IgD-negative memory B cell (primary cell): ENCODE measurements around the gene IL22RA2. TPM values are rescaled to one million over a fixed set of nuclear protein-coding genes. Genes with fewer than 3 reads are reported as not detected.
A peak's percentile ranks its signal among the peaks of the same experiment; 100 is the strongest.

Source experiments
- H3K27ac Mint-ChIP-seq, 3 donors: one replicate each; pipeline ENCODE4 v1.8.0; 2020 to 2022; ENCODE audit warnings: mild to moderate bottlenecking in 3 of 3, mixed read lengths in 3 of 3, moderate library complexity in 1 of 3
- H3K27me3 Mint-ChIP-seq: one replicate; pipeline ENCODE4 v1.8.0; 2021; ENCODE audit warnings: mixed read lengths
- H3K36me3 Mint-ChIP-seq: one replicate; pipeline ENCODE4 v1.8.0; 2020; ENCODE audit warnings: mild to moderate bottlenecking, mixed read lengths
- H3K4me1 Mint-ChIP-seq, 3 donors: one replicate each; pipeline ENCODE4 v1.8.0; 2020 to 2022; ENCODE audit warnings: mixed read lengths in 3 of 3, mild to moderate bottlenecking in 1 of 3
- H3K4me3 Mint-ChIP-seq, 4 donors: one replicate each; pipeline ENCODE4 v1.8.0; 2020 to 2022; ENCODE audit warnings: mild to moderate bottlenecking in 4 of 4, mixed read lengths in 4 of 4, moderate library complexity in 3 of 4
- H3K9me3 Mint-ChIP-seq, 3 donors: one replicate each; pipeline ENCODE4 v1.8.0; 2020 to 2021; ENCODE audit warnings: mixed read lengths in 3 of 3, mild to moderate bottlenecking in 1 of 3
- polyA plus RNA-seq: library from polyadenylated mRNA; unstranded; fragments of 300-500 nt; fragmentation: Illumina TruSeq; gene quantifications from one replicate; pipeline ENCODE4 v1.2.3, GENCODE V29; 2021

Gene IL22RA2
- polyA plus RNA-seq, 1 donor from 2014 or later: not detected

GRCh38 chr6:137166247-137167098 lies 7.0 kb downstream of the IL22RA2 start:
- H3K36me3 Mint-ChIP-seq: peaks cover 1% of the 10 kb centered on the region
- peaks cover 34 to 40% (median 38%) of the 10 kb centered on the region in 3 donors for H3K4me1 Mint-ChIP-seq
- H3K27ac Mint-ChIP-seq: peak overlapping the region in 2 of 3 donors; percentile 6 to 91
- H3K27me3 Mint-ChIP-seq: peaks cover 2% of the 10 kb centered on the region
- peaks cover 0 to 10% (median 4%) of the 10 kb centered on the region in 3 donors for H3K9me3 Mint-ChIP-seq
- H3K4me3 Mint-ChIP-seq: peak overlapping the region in 2 of 4 donors; percentile 14 to 67

GRCh38 chr6:137165375-137166246 lies 7.8 kb downstream of the IL22RA2 start:
- peaks cover 2% of the 10 kb centered on the region for H3K27me3 Mint-ChIP-seq
- peaks cover 0 to 10% (median 4%) of the 10 kb centered on the region in 3 donors for H3K9me3 Mint-ChIP-seq
- H3K4me3 Mint-ChIP-seq: peak overlapping the region in 3 of 4 donors; percentile 23 to 80 (median 67)
- H3K4me1 Mint-ChIP-seq: peaks cover 27 to 35% (median 32%) of the 10 kb centered on the region in 3 donors
- H3K36me3 Mint-ChIP-seq: peaks cover 1% of the 10 kb centered on the region
- peak overlapping the region in 2 of 3 donors; percentile 3 to 6 for H3K27ac Mint-ChIP-seq

- no peak overlapping the region for H3K4me3 Mint-ChIP-seq
Observed at GRCh38 chr6:137163732-137164318, 9.6 kb downstream of the IL22RA2 start.

GRCh38 chr6:137162692-137163306 lies 10.6 kb downstream of the IL22RA2 start:
- Mint-ChIP-seq H3K4me1 (peaks cover 22 to 33% (median 23%) of the 10 kb centered on the region in 3 donors), H3K27ac (no peak overlapping the region), H3K27me3 (peaks cover 2% of the 10 kb centered on the region), H3K9me3 (peaks cover 0 to 5% (median 4%) of the 10 kb centered on the region in 3 donors), H3K4me3 (no peak overlapping the region), H3K36me3 (no peaks in the 10 kb centered on the region)

More at GRCh38 chr6:137163732-137164318, 9.6 kb downstream of the IL22RA2 start:
- Mint-ChIP-seq H3K27ac (no peak overlapping the region), H3K27me3 (peaks cover 2% of the 10 kb centered on the region), H3K36me3 (no peaks in the 10 kb centered on the region), H3K9me3 (peaks cover 0 to 5% (median 4%) of the 10 kb centered on the region in 3 donors), H3K4me1 (peaks cover 22 to 33% (median 23%) of the 10 kb centered on the region in 3 donors)

GRCh38 chr6:137161949-137162348 lies 11.5 kb downstream of the IL22RA2 start:
- peaks cover 19 to 28% (median 23%) of the 10 kb centered on the region in 3 donors for H3K4me1 Mint-ChIP-seq
- H3K27me3 Mint-ChIP-seq: peaks cover 2% of the 10 kb centered on the region
- peaks cover 0 to 5% (median 4%) of the 10 kb centered on the region in 3 donors for H3K9me3 Mint-ChIP-seq
- H3K4me3 Mint-ChIP-seq: no peak overlapping the region
- H3K36me3 Mint-ChIP-seq: no peaks in the 10 kb centered on the region
- no peak overlapping the region for H3K27ac Mint-ChIP-seq

- H3K27me3 Mint-ChIP-seq: peaks cover 2% of the 10 kb centered on the region
- H3K4me3 Mint-ChIP-seq: no peak overlapping the region
- no peaks in the 10 kb centered on the region for H3K36me3 Mint-ChIP-seq
- H3K27ac Mint-ChIP-seq: no peak overlapping the region
- H3K4me1 Mint-ChIP-seq: peaks cover 20 to 26% (median 20%) of the 10 kb centered on the region in 3 donors
- peaks cover 0 to 5% (median 4%) of the 10 kb centered on the region in 3 donors for H3K9me3 Mint-ChIP-seq
Observed at GRCh38 chr6:137160763-137161162, 12.7 kb downstream of the IL22RA2 start.

- H3K27me3 Mint-ChIP-seq: no peaks in the 10 kb centered on the region
- peaks cover 15 to 22% (median 16%) of the 10 kb centered on the region in 3 donors for H3K4me1 Mint-ChIP-seq
- peaks cover 0 to 5% (median 4%) of the 10 kb centered on the region in 3 donors for H3K9me3 Mint-ChIP-seq
- H3K36me3 Mint-ChIP-seq: no peaks in the 10 kb centered on the region
- H3K4me3 Mint-ChIP-seq: no peak overlapping the region
- no peak overlapping the region for H3K27ac Mint-ChIP-seq
Observed at GRCh38 chr6:137159912-137160311, 13.5 kb downstream of the IL22RA2 start.

- peaks cover 0 to under 1% (median 0%) of the 10 kb centered on the region in 3 donors for H3K9me3 Mint-ChIP-seq
Observed at GRCh38 chr6:137157601-137158000, 15.8 kb downstream of the IL22RA2 start.

GRCh38 chr6:137156650-137157049 lies 16.8 kb downstream of the IL22RA2 start:
- no peaks in the 10 kb centered on the region for H3K27me3 Mint-ChIP-seq
- H3K36me3 Mint-ChIP-seq: no peaks in the 10 kb centered on the region
- H3K9me3 Mint-ChIP-seq: peaks cover 0 to 8% (median 2%) of the 10 kb centered on the region in 3 donors
- peak overlapping the region in 1 of 4 donors; percentile 10 for H3K4me3 Mint-ChIP-seq
- no peak overlapping the region for H3K27ac Mint-ChIP-seq
- peaks cover 7 to 16% (median 14%) of the 10 kb centered on the region in 3 donors for H3K4me1 Mint-ChIP-seq

More at GRCh38 chr6:137157601-137158000, 15.8 kb downstream of the IL22RA2 start:
- Mint-ChIP-seq H3K27me3 (no peaks in the 10 kb centered on the region), H3K36me3 (no peaks in the 10 kb centered on the region), H3K4me3 (no peak overlapping the region), H3K4me1 (peaks cover 7 to 16% (median 14%) of the 10 kb centered on the region in 3 donors), H3K27ac (no peak overlapping the region)

GRCh38 chr6:137155830-137156229 lies 17.6 kb downstream of the IL22RA2 start:
- Mint-ChIP-seq H3K36me3 (no peaks in the 10 kb centered on the region), H3K9me3 (peaks cover 0 to 8% (median 2%) of the 10 kb centered on the region in 3 donors), H3K27me3 (no peaks in the 10 kb centered on the region), H3K4me3 (peak overlapping the region in 2 of 4 donors; percentile 4 to 32), H3K27ac (no peak overlapping the region), H3K4me1 (peaks cover 7 to 14% (median 12%) of the 10 kb centered on the region in 3 donors)

- Mint-ChIP-seq H3K27ac (no peak overlapping the region), H3K4me1 (peaks cover 1 to 9% (median 2%) of the 10 kb centered on the region in 3 donors), H3K36me3 (no peaks in the 10 kb centered on the region), H3K9me3 (peaks cover 0 to 8% (median 2%) of the 10 kb centered on the region in 3 donors), H3K27me3 (no peaks in the 10 kb centered on the region), H3K4me3 (no peak overlapping the region)
Observed at GRCh38 chr6:137150072-137150471, 23.4 kb downstream of the IL22RA2 start.

- H3K27me3 Mint-ChIP-seq: no peaks in the 10 kb centered on the region
- H3K4me1 Mint-ChIP-seq: peaks cover 1 to 9% (median 2%) of the 10 kb centered on the region in 3 donors
- H3K36me3 Mint-ChIP-seq: no peaks in the 10 kb centered on the region
- peaks cover 0 to 8% (median 2%) of the 10 kb centered on the region in 3 donors for H3K9me3 Mint-ChIP-seq
- no peak overlapping the region for H3K27ac Mint-ChIP-seq
- no peak overlapping the region for H3K4me3 Mint-ChIP-seq
Observed at GRCh38 chr6:137149035-137149393, 24.4 kb downstream of the IL22RA2 start.

GRCh38 chr6:137148306-137149034 lies 25.0 kb downstream of the IL22RA2 start:
- Mint-ChIP-seq H3K4me1 (peaks cover 1 to 9% (median 2%) of the 10 kb centered on the region in 3 donors), H3K27me3 (no peaks in the 10 kb centered on the region), H3K4me3 (no peak overlapping the region), H3K36me3 (no peaks in the 10 kb centered on the region), H3K9me3 (peaks cover 0 to 8% (median 2%) of the 10 kb centered on the region in 3 donors), H3K27ac (peak overlapping the region in 1 of 3 donors; percentile 12)
